Measurements from ENCODE around the gene LSAMP. TPM values are rescaled to one million over a fixed set of nuclear protein-coding genes. Genes with fewer than 3 reads are reported as not detected.

The LSAMP gene
- total RNA-seq, 4 donors from 2014 or later: 1.2 to 3.0 (median 1.8) TPM

GRCh38 chr3:115922681-115923347, 522.5 kb downstream of the LSAMP start:
- Histone ChIP-seq H3K9me3 (peaks cover 0 to 17% (median 7%) of the 10 kb centered on the region in 4 donors), H3K4me1 (no peaks in the 10 kb centered on the region), H3K27ac (replicated peaks in 1 of 4) (no peak overlapping the region), H3K36me3 (no peaks in the 10 kb centered on the region), H3K27me3 (no peaks in the 10 kb centered on the region), H3K4me3 (no peak overlapping the region)
- intact Hi-C loops (cut with DNase I): no loop called here
- no peak for TF ChIP-seq EP300 (IDR thresholded peaks at IDR 0.05)
- peak in 1 of 3 experiments; percentile 35 for TF ChIP-seq CTCF (IDR thresholded peaks at IDR 0.05)
- WGBS: 69% methylated on average over 1 of the region's 1 CpG
- no peak for DNase-seq (ENCODE audit: extremely low spot score)

- DNase-seq (ENCODE audit: extremely low spot score): no peak
- TF ChIP-seq EP300 (IDR thresholded peaks at IDR 0.05): no peak
- no peak for TF ChIP-seq POLR2AphosphoS5 (IDR thresholded peaks at IDR 0.05)
- TF ChIP-seq POLR2A (IDR thresholded peaks at IDR 0.05; ENCODE audit: low read depth): no peak
- TF ChIP-seq CTCF (IDR thresholded peaks at IDR 0.05): no peak
- H3K27ac ChIP-seq (replicated peaks in 1 of 4): no peak overlapping the region
- peaks cover 0 to 17% (median 7%) of the 10 kb centered on the region in 4 donors for H3K9me3 ChIP-seq
- no peak overlapping the region for H3K4me3 ChIP-seq
- intact Hi-C loops (cut with DNase I): no loop called here
- H3K27me3 ChIP-seq: no peaks in the 10 kb centered on the region
- H3K4me1 ChIP-seq: no peaks in the 10 kb centered on the region
- H3K36me3 ChIP-seq: no peaks in the 10 kb centered on the region
Measured at GRCh38 chr3:115921711-115922110, 523.6 kb downstream of the LSAMP start.

GRCh38 chr3:115918900-115919299, 526.4 kb downstream of the LSAMP start:
- H3K27ac ChIP-seq (replicated peaks in 1 of 4): no peak overlapping the region
- H3K4me1 ChIP-seq: no peaks in the 10 kb centered on the region
- H3K4me3 ChIP-seq: no peak overlapping the region
- intact Hi-C loops (cut with DNase I): no loop called here
- DNase-seq (ENCODE audit: extremely low spot score): no peak
- H3K27me3 ChIP-seq: no peaks in the 10 kb centered on the region
- TF ChIP-seq POLR2AphosphoS5 (IDR thresholded peaks at IDR 0.05) (no peak), EP300 (IDR thresholded peaks at IDR 0.05) (no peak), POLR2A (IDR thresholded peaks at IDR 0.05; ENCODE audit: low read depth) (no peak), CTCF (IDR thresholded peaks at IDR 0.05) (no peak)
- WGBS: 89% methylated on average over 2 of the region's 2 CpGs
- peaks cover 0 to 17% (median 7%) of the 10 kb centered on the region in 4 donors for H3K9me3 ChIP-seq
- no peaks in the 10 kb centered on the region for H3K36me3 ChIP-seq

GRCh38 chr3:115916866-115917265, 528.4 kb downstream of the LSAMP start:
- Histone ChIP-seq H3K36me3 (no peaks in the 10 kb centered on the region), H3K27me3 (no peaks in the 10 kb centered on the region), H3K4me1 (no peaks in the 10 kb centered on the region), H3K9me3 (peaks cover 0 to 4% (median 2%) of the 10 kb centered on the region in 4 donors), H3K4me3 (no peak overlapping the region), H3K27ac (replicated peaks in 1 of 4) (no peak overlapping the region)
- intact Hi-C loops (cut with DNase I): no loop called here
- DNase-seq (ENCODE audit: extremely low spot score): no peak
- TF ChIP-seq EP300 (IDR thresholded peaks at IDR 0.05) (no peak), POLR2AphosphoS5 (IDR thresholded peaks at IDR 0.05) (no peak), CTCF (IDR thresholded peaks at IDR 0.05) (no peak), POLR2A (IDR thresholded peaks at IDR 0.05; ENCODE audit: low read depth) (no peak)
- WGBS: 96% methylated on average over 1 of the region's 1 CpG

GRCh38 chr3:115915061-115915460, 530.2 kb downstream of the LSAMP start:
- Histone ChIP-seq H3K27me3 (no peaks in the 10 kb centered on the region), H3K4me1 (no peaks in the 10 kb centered on the region), H3K4me3 (no peak overlapping the region), H3K36me3 (no peaks in the 10 kb centered on the region), H3K9me3 (no peaks in the 10 kb centered on the region), H3K27ac (replicated peaks in 1 of 4) (no peak overlapping the region)
- 82% methylated on average over 1 of the region's 1 CpG for WGBS
- DNase-seq (ENCODE audit: extremely low spot score): no peak
- intact Hi-C loops (cut with DNase I): no loop called here
- TF ChIP-seq POLR2A (IDR thresholded peaks at IDR 0.05; ENCODE audit: low read depth): no peak
- no peak for TF ChIP-seq EP300 (IDR thresholded peaks at IDR 0.05)
- no peak for TF ChIP-seq POLR2AphosphoS5 (IDR thresholded peaks at IDR 0.05)
- no peak for TF ChIP-seq CTCF (IDR thresholded peaks at IDR 0.05)

Data from esophagus muscularis mucosa (tissue), 4 donors.